ENCODE measurements around the gene ARHGDIG. TPM values are rescaled to one million over a fixed set of nuclear protein-coding genes. Genes with fewer than 3 reads are reported as not detected.

The ARHGDIG gene
- total RNA-seq, 1 donor from 2014 or later: not detected

- no peaks in the 10 kb centered on the region for H3K36me3 ChIP-seq
- no peak for TF ChIP-seq EZH2phosphoT487 (IDR thresholded peaks at IDR 0.05)
- no peak for TF ChIP-seq EZH2 (IDR thresholded peaks at IDR 0.05)
- no peak for TF ChIP-seq CTCF (IDR thresholded peaks at IDR 0.05)
Measured at GRCh38 chr16:287981-288920, 7.9 kb downstream of the ARHGDIG start.

GRCh38 chr16:289395-289997, 9.1 kb downstream of the ARHGDIG start:
- H3K27me3 Mint-ChIP-seq (ENCODE audit: insufficient read depth, low read depth): peaks cover 2% of the 10 kb centered on the region

More at GRCh38 chr16:287981-288920, 7.9 kb downstream of the ARHGDIG start:
- Histone ChIP-seq H3K27me3 (no peaks in the 10 kb centered on the region), H2AFZ (replicated peaks) (no peak overlapping the region), H3K9me3 (ENCODE audit: low read depth) (no peaks in the 10 kb centered on the region), H3F3A (ENCODE audit: low read depth) (no peaks in the 10 kb centered on the region), H3K4me3 (no peak overlapping the region), H3K79me2 (ENCODE audit: low read depth) (no peaks in the 10 kb centered on the region), H3K4me2 (no peak overlapping the region), H3K9ac (no peak overlapping the region), H3K4me1 (no peaks in the 10 kb centered on the region), H3K27ac (no peak overlapping the region), H4K20me1 (ENCODE audit: low read depth) (no peaks in the 10 kb centered on the region)
- Mint-ChIP-seq H3K36me3 (peaks cover 13% of the 10 kb centered on the region), H3K9me3 (peaks cover 5% of the 10 kb centered on the region), H3K4me1 (no peaks in the 10 kb centered on the region), H3K27ac (no peak overlapping the region), H3K4me3 (no peak overlapping the region), H3K27me3 (ENCODE audit: insufficient read depth, low read depth) (peaks cover 2% of the 10 kb centered on the region)
- DNase-seq (ENCODE audit: low spot score): no peak

GRCh38 chr16:290015-290680, 9.8 kb downstream of the ARHGDIG start:
- H3K36me3 ChIP-seq: no peaks in the 10 kb centered on the region
- peaks cover 2% of the 10 kb centered on the region for H3K27me3 Mint-ChIP-seq (ENCODE audit: insufficient read depth, low read depth)

More at GRCh38 chr16:289395-289997, 9.1 kb downstream of the ARHGDIG start:
- Mint-ChIP-seq H3K4me3 (no peak overlapping the region), H3K27ac (no peak overlapping the region), H3K36me3 (peaks cover 13% of the 10 kb centered on the region), H3K9me3 (peaks cover 5% of the 10 kb centered on the region), H3K4me1 (no peaks in the 10 kb centered on the region)
- H3K36me3 ChIP-seq: no peaks in the 10 kb centered on the region
- no peak overlapping the region for H3K9ac ChIP-seq
- H3F3A ChIP-seq (ENCODE audit: low read depth): no peaks in the 10 kb centered on the region
- H3K4me1 ChIP-seq: no peaks in the 10 kb centered on the region
- no peak overlapping the region for H2AFZ ChIP-seq (replicated peaks)
- no peak for DNase-seq (ENCODE audit: low spot score)
- no peak overlapping the region for H3K4me2 ChIP-seq
- H3K27ac ChIP-seq: no peak overlapping the region
- no peaks in the 10 kb centered on the region for H3K9me3 ChIP-seq (ENCODE audit: low read depth)
- TF ChIP-seq EZH2 (IDR thresholded peaks at IDR 0.05): no peak
- no peaks in the 10 kb centered on the region for H3K27me3 ChIP-seq
- no peaks in the 10 kb centered on the region for H3K79me2 ChIP-seq (ENCODE audit: low read depth)
- no peaks in the 10 kb centered on the region for H4K20me1 ChIP-seq (ENCODE audit: low read depth)
- H3K4me3 ChIP-seq: no peak overlapping the region

More at GRCh38 chr16:290015-290680, 9.8 kb downstream of the ARHGDIG start:
- H3K79me2 ChIP-seq (ENCODE audit: low read depth): no peaks in the 10 kb centered on the region
- no peaks in the 10 kb centered on the region for H4K20me1 ChIP-seq (ENCODE audit: low read depth)
- H3K4me1 Mint-ChIP-seq: no peaks in the 10 kb centered on the region
- H3K27ac ChIP-seq: no peak overlapping the region
- peaks cover 5% of the 10 kb centered on the region for H3K9me3 Mint-ChIP-seq
- H3F3A ChIP-seq (ENCODE audit: low read depth): no peaks in the 10 kb centered on the region
- no peak overlapping the region for H2AFZ ChIP-seq (replicated peaks)
- no peaks in the 10 kb centered on the region for H3K27me3 ChIP-seq
- TF ChIP-seq EZH2phosphoT487 (IDR thresholded peaks at IDR 0.05): no peak
- TF ChIP-seq EZH2 (IDR thresholded peaks at IDR 0.05): no peak
- TF ChIP-seq CTCF (IDR thresholded peaks at IDR 0.05): no peak
- no peak overlapping the region for H3K4me2 ChIP-seq
- no peak overlapping the region for H3K4me3 ChIP-seq
- no peak overlapping the region for H3K27ac Mint-ChIP-seq
- H3K4me3 Mint-ChIP-seq: no peak overlapping the region
- H3K36me3 Mint-ChIP-seq: peaks cover 13% of the 10 kb centered on the region
- H3K9me3 ChIP-seq (ENCODE audit: low read depth): no peaks in the 10 kb centered on the region
- DNase-seq (ENCODE audit: low spot score): no peak
- H3K4me1 ChIP-seq: no peaks in the 10 kb centered on the region
- H3K9ac ChIP-seq: no peak overlapping the region
